Muscle layer of colon (tissue), 2 donors: ENCODE results near the gene PI16.
A peak's percentile ranks its signal among the peaks of the same experiment; 100 is the strongest.

Experiments
- H3K27ac ChIP-seq: one replicate; pipeline ENCODE4 v1.7.0; 2013; ENCODE audit warnings: low read depth, mild to moderate bottlenecking, low read length, moderate library complexity
- H3K27me3 ChIP-seq, 2 donors: one replicate each; pipeline ENCODE4 v1.7.0; 2013; ENCODE audit warnings: low read length in 2 of 2, mild to moderate bottlenecking in 2 of 2; ENCODE audit not compliant: insufficient read depth in 2 of 2, control insufficient read depth in 1 of 2
- H3K36me3 ChIP-seq: one replicate; pipeline ENCODE4 v1.7.0; 2013; ENCODE audit warnings: mild to moderate bottlenecking, low read length; ENCODE audit not compliant: insufficient read depth
- H3K4me1 ChIP-seq: one replicate; pipeline ENCODE4 v1.7.0; 2013; ENCODE audit warnings: mild to moderate bottlenecking, low read length; ENCODE audit not compliant: insufficient read depth
- H3K4me3 ChIP-seq, 2 donors: one replicate each; pipeline ENCODE4 v1.7.0; 2013; ENCODE audit warnings: low read length in 2 of 2, low read depth in 1 of 2, mild to moderate bottlenecking in 1 of 2, moderate library complexity in 1 of 2
- H3K9ac ChIP-seq: one replicate; pipeline ENCODE4 v1.7.0; 2013; ENCODE audit warnings: low read length
- H3K9me3 ChIP-seq: one replicate; pipeline ENCODE4 v1.7.0; 2013; ENCODE audit warnings: mild to moderate bottlenecking, low read length
- donor health status: abdominal sarcoma.
- donor health status: Adenocarcinoma of cecum.

Gene PI16

GRCh38 chr6:36917541-36918193 is 36.9 kb upstream of the PI16 start:
- Histone ChIP-seq H3K9ac (no peak overlapping the region), H3K36me3 (peaks cover 35% of the 10 kb centered on the region), H3K4me3 (no peak overlapping the region), H3K9me3 (no peaks in the 10 kb centered on the region), H3K27ac (peak overlapping the region; percentile 35), H3K27me3 (no peaks in the 10 kb centered on the region), H3K4me1 (peaks cover 26% of the 10 kb centered on the region)

- Histone ChIP-seq H3K36me3 (peaks cover 40% of the 10 kb centered on the region), H3K9me3 (no peaks in the 10 kb centered on the region), H3K4me3 (no peak overlapping the region), H3K27me3 (no peaks in the 10 kb centered on the region), H3K4me1 (peaks cover 26% of the 10 kb centered on the region), H3K9ac (no peak overlapping the region), H3K27ac (no peak overlapping the region)
Measured at GRCh38 chr6:36920049-36920448, 34.5 kb upstream of the PI16 start.

- Histone ChIP-seq H3K27ac (no peak overlapping the region), H3K4me1 (peaks cover 26% of the 10 kb centered on the region), H3K9ac (no peak overlapping the region), H3K9me3 (no peaks in the 10 kb centered on the region), H3K36me3 (peaks cover 40% of the 10 kb centered on the region), H3K27me3 (no peaks in the 10 kb centered on the region), H3K4me3 (no peak overlapping the region)
Measured at GRCh38 chr6:36920546-36920945, 34.0 kb upstream of the PI16 start.

GRCh38 chr6:36924131-36924530 is 30.4 kb upstream of the PI16 start:
- Histone ChIP-seq H3K4me1 (peaks cover 12% of the 10 kb centered on the region), H3K27ac (no peak overlapping the region), H3K9me3 (no peaks in the 10 kb centered on the region), H3K36me3 (peaks cover 35% of the 10 kb centered on the region), H3K27me3 (no peaks in the 10 kb centered on the region), H3K9ac (no peak overlapping the region), H3K4me3 (no peak overlapping the region)

- Histone ChIP-seq H3K36me3 (peaks cover 28% of the 10 kb centered on the region), H3K9me3 (no peaks in the 10 kb centered on the region), H3K4me1 (peaks cover 7% of the 10 kb centered on the region), H3K27ac (no peak overlapping the region), H3K9ac (no peak overlapping the region), H3K4me3 (no peak overlapping the region), H3K27me3 (no peaks in the 10 kb centered on the region)
Measured at GRCh38 chr6:36924778-36925374, 29.7 kb upstream of the PI16 start.

- H3K9me3 ChIP-seq: no peaks in the 10 kb centered on the region
- H3K27ac ChIP-seq: no peak overlapping the region
- H3K27me3 ChIP-seq: no peaks in the 10 kb centered on the region
- H3K36me3 ChIP-seq: peaks cover 23% of the 10 kb centered on the region
- no peak overlapping the region for H3K4me3 ChIP-seq
- no peak overlapping the region for H3K9ac ChIP-seq
- peaks cover 7% of the 10 kb centered on the region for H3K4me1 ChIP-seq
Measured at GRCh38 chr6:36925809-36926208, 28.7 kb upstream of the PI16 start.

GRCh38 chr6:36926708-36927513 is 27.6 kb upstream of the PI16 start:
- H3K9ac ChIP-seq: no peak overlapping the region
- no peaks in the 10 kb centered on the region for H3K9me3 ChIP-seq
- peaks cover 23% of the 10 kb centered on the region for H3K36me3 ChIP-seq
- H3K27ac ChIP-seq: peak overlapping the region; percentile 22
- H3K4me3 ChIP-seq: no peak overlapping the region
- no peaks in the 10 kb centered on the region for H3K27me3 ChIP-seq
- H3K4me1 ChIP-seq: peaks cover 7% of the 10 kb centered on the region

GRCh38 chr6:36927691-36928546 is 26.6 kb upstream of the PI16 start:
- Histone ChIP-seq H3K4me1 (peaks cover 7% of the 10 kb centered on the region), H3K36me3 (peaks cover 19% of the 10 kb centered on the region), H3K4me3 (no peak overlapping the region), H3K27ac (no peak overlapping the region), H3K27me3 (no peaks in the 10 kb centered on the region), H3K9me3 (no peaks in the 10 kb centered on the region), H3K9ac (no peak overlapping the region)

- Histone ChIP-seq H3K4me3 (no peak overlapping the region), H3K27ac (no peak overlapping the region)
Measured at GRCh38 chr6:36928547-36928918, 26.0 kb upstream of the PI16 start.

GRCh38 chr6:36929152-36929551 is 25.4 kb upstream of the PI16 start:
- no peak overlapping the region for H3K9ac ChIP-seq
- no peak overlapping the region for H3K4me3 ChIP-seq
- H3K9me3 ChIP-seq: no peaks in the 10 kb centered on the region
- H3K27ac ChIP-seq: no peak overlapping the region
- no peaks in the 10 kb centered on the region for H3K27me3 ChIP-seq
- peaks cover 8% of the 10 kb centered on the region for H3K36me3 ChIP-seq
- H3K4me1 ChIP-seq: peaks cover 7% of the 10 kb centered on the region

More at GRCh38 chr6:36928547-36928918, 26.0 kb upstream of the PI16 start:
- Histone ChIP-seq H3K9me3 (no peaks in the 10 kb centered on the region), H3K4me1 (peaks cover 7% of the 10 kb centered on the region), H3K9ac (no peak overlapping the region), H3K27me3 (no peaks in the 10 kb centered on the region), H3K36me3 (peaks cover 14% of the 10 kb centered on the region)

GRCh38 chr6:36929607-36930006 is 24.9 kb upstream of the PI16 start:
- no peak overlapping the region for H3K9ac ChIP-seq

More at GRCh38 chr6:36929607-36930006, 24.9 kb upstream of the PI16 start:
- Histone ChIP-seq H3K4me1 (peaks cover 7% of the 10 kb centered on the region), H3K36me3 (peaks cover 4% of the 10 kb centered on the region), H3K27ac (no peak overlapping the region), H3K4me3 (no peak overlapping the region), H3K27me3 (no peaks in the 10 kb centered on the region), H3K9me3 (no peaks in the 10 kb centered on the region)
